GM19467 (cell line): ENCODE measurements around the gene ETFB.

Experiments
- ATAC-seq: cut with Tn5 transposase; IDR thresholded peaks from one replicate; pipeline ENCODE4 v1.9.1; 2021; ENCODE audit warnings: mild to moderate bottlenecking, moderate library complexity; ENCODE audit not compliant: unreplicated experiment

The ETFB gene

GRCh38 chr19:51352783-51353360 is 13.3 kb downstream of the ETFB start:
- no peak for ATAC-seq

DNA sequence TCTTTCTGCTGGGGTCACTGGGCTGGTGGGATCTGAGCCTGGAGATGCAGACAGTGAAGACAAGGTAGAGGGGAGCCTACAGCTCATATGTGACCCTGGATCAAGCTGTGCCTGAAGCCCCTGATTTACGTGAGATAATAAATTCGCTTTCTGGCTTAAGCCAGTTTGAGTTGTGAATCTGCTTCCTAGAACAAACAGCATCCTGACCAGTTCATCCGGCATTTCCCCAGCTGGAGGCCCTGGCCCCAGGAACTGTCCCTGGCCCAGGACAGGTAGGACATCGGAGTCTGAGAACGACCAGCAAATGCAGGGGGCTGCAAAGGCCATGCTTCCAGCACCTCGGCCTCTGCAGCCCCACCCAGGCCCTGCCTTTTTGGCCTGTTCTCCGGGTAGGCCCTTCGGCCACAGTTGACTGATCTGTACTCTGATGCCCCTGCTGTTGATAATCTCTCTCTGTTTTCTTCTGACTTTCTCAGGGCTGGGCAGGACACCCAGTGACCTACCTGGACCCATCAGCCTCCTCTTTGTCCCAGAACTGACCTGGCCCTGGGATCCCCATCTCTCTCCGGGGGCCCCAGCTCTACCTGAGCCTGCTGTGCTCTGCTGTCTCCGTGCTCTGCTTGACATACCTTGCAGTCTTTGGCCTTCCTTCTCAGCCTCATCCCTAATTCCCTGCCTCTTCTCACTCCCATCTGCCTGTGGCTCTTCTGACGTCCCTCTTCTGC is 14.8 kb downstream of the ETFB start:
- ATAC-seq, result no peak

- no peak for ATAC-seq
Measured at GRCh38 chr19:51347209-51347928, 18.8 kb downstream of the ETFB start.

GRCh38 chr19:51346742-51347141 is 19.4 kb downstream of the ETFB start:
- ATAC-seq, result no peak

GRCh38 chr19:51345076-51345620 is 21.0 kb downstream of the ETFB start:
- ATAC-seq, result no peak

DNA sequence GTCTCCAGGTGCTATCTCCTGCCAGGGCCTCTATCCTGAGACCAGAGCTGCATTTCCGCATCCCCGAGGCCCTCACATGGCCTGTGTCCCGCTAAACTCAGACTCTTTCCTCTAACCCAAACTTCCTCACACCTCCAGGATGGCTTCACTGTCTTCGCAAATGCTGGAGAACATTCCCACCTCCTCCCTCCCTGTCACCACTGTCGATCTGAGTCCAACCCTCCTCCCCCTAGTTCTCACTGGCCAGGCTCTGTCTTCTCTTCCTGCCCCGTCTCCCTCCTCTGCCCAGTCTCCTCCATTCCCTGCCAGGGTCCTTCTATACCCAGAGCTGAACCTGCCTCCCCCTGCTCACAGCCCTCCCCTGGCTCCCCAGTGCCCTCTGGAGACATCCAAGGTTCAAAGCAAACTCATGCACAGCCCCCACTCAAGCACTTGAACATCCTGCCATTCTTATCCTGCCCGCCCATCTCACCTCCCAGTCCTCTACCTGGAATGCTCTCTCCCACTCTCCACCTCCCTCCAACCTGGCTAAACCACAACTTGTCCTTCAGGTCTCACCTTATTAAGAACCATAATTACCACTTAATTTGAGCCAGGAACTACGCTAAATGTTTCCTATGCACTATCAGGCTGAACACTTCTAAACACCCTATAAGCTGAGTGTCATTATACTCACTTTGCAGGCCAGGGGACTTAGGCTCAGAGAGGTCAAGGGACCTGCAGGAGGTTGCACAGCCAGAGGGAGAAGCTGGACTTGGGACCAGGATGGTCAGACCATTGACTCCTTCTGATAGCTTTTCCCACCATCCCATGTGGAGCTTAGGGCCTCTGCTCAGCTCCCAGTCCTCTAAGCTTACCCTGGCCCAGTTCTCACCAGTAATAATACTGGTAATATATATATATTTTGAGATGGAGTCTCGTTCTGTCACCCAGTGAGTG is 23.3 kb downstream of the ETFB start:
- ATAC-seq, result no peak

DNA sequence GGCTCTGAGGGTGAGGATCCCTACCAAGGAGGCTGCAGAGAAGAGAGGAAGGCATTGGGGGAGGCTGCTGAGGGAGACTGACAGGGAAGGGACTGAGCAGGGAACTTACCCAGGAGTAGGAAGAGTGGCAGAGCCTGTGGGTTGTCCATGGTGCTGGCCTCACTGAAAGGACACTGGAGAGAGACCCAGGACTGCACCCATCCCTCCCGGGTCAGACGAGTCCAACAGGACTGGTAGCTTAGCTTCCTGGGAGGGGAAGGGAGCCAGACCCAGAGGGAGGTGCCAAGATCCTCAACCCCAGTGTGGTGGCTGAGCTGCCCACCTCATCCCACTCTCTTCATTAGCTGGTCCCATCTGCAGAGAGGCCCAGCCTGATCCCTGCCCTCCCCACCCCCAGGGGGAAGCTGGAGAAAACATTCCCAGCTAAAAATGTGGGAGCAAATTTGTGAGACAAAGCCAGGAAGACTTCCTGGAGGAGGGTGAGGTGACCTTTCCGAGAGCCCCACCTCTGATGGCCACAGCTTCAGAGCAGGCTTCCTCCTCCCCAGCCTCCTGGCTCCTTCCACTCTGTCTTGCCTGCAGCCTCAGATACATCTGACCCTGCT is 24.1 kb downstream of the ETFB start, which contains the start of gene VSIG10L:
Gene VSIG10L (minus strand): TSS at position 164 of the 605 bp plus-strand sequence. CDS start 15 bp downstream, at position 149.
- no peak for ATAC-seq

GRCh38 chr19:51341066-51341465 is 25.1 kb downstream of the ETFB start:
- ATAC-seq, result no peak

GRCh38 chr19:51339687-51340656 is 26.2 kb downstream of the ETFB start:
- ATAC-seq, result peak; percentile 46

DNA sequence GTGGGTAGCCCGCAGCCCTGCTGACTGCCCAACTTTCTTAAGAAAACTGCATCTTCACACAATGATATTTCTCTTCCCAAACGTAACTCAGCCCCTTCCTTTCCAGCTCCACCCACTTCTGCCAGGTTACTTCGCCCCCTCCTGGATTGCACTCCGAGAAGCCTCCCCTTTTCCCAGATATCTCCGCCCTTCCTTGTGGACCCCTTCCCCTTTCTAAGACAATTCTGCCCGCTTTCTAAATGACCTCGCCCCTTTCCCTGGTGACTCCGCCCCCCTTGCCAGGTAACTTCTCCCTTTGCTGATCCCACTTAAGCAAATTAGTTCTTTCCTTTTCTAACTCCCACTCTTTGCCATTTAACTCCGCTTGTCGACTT is 26.9 kb downstream of the ETFB start:
- no peak for ATAC-seq

- ATAC-seq, result peak; percentile 58
Measured at GRCh38 chr19:51338563-51339312, 27.4 kb downstream of the ETFB start.

- ATAC-seq, result no peak
Measured at GRCh38 chr19:51337861-51338562, 28.2 kb downstream of the ETFB start.

DNA sequence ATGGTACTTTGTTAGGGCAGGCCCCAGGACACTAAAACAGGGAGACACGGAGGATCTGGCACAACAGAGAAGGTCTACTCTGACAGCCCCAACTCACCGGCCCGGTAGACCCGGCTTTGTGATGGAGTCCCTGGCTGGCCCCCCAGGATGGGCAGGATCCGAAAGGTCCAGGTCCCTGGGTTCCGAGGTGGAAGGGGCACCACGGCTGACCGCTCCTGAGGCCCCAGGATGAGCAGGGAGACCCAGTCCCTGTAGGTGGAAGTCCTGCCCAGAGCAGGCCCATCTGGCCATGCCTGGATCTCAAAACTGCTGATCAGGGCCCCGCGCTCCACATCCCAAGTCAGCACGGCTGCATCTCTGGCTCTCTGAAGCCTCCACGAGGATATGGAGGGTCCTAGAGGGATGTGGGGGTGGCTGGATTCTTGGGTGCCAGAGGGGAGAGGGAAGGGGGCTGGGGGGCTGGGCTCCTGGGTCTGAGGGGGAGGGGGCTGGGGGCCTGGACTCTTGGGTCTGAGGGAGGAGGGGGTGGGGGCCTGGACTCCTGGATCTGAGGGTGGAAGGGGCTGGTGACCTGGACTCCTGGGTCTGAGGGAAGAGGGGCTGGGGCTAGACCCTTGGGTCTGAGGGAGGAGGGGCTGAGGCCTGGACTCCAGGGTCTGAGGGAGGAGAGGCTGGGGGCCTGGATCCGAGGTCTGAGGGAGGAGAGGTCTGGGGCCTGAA is 28.9 kb downstream of the ETFB start:
- no peak for ATAC-seq

DNA sequence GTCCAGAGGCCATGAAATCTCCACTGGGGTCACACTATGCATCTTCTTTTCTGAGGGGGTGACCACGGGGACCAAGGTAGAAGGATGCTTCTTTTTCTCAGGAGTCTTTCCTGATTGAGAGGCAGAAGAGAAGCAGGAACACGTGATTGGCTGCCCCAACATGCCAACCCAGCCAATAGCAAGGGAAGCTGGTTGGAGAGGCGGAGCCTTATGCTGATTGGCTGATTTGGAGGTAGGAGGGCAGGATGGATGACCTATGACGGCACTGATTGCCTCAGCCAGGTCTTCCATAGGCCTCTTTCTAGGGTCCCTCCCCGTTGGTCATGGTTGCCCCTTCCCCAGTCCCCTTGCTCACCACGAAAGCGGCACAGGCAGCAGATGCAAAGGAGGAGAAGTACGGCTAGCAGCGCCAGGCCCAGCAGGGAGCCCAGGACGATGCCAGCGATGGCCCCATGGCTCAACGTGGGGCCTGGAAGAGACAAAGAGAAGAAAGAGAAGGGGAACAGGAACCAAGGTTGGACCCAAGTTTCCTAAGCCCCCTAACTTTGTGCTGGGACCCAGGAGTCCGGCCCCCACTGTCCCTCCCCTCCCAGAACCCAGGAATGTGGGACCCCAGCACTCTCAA is 32.2 kb downstream of the ETFB start:
- no peak for ATAC-seq

DNA sequence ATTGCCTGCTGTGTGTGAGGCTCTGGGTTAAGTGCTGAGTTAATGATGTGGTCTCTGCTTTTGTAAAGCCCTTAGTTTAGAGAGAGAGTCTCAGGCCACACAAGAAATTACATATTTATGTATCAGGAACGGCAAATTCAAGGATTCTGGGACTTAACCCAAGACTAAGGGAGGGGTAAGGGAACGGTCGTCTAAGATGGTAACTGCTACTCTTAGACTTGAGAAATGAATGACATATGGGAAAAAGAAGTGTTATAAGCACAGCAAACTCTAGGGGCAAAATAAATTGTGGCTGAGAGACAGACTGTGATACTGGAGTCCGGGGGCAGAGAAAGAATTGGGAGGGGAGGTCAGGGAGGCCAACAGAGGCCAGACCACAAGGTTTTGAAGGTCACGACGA is 34.5 kb downstream of the ETFB start:
- ATAC-seq, result no peak

DNA sequence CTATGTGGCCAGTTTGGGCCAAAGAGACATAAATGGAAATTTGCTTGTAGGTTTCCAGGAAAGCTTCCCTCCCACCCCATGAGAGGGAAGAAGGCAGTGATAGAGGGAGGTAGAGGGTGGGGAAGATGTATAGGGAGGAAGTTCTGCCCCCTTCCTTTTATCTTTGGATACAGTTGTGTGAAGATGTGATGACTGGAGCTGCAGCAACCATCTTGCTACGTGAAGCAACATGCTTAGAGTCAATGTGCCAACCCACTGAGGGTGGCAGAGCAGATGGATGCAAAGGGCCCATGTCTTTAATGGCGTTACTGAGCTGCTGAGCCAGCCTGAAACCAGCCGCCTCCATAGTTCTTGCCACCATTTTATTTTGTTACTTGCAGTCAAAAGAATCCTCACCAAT is 35.0 kb downstream of the ETFB start:
- no peak for ATAC-seq

DNA sequence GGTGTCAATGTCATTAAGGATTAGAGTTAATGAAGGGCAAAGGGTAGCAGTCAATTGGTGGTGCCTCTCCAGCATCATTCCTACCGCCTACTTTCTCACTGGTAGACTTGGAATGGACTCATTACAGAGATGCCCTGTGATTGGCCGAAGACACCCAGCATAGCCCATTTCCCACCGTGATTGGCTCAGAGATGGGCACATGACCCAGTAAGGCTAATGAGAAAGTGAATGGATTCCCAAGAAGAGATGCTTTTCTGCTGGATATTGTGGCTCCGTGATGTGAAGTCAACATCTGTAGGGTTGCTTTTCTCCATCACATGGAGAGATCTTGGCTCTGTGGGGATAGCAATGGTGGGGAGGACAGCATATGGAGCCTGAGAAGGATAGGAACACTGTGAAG is 35.8 kb downstream of the ETFB start:
- no peak for ATAC-seq
